Epithelial cell of proximal tubule (primary cell): Measurements from ENCODE around the gene DPP10. TPM values are rescaled to one million over a fixed set of nuclear protein-coding genes. Genes with fewer than 3 reads are reported as not detected.

Experiments used
- DNase-seq: peaks from one replicate; pipeline ENCODE4 v3.0.0-alpha.2; 2011; ENCODE audit warnings: low read depth
- H3K4me3 ChIP-seq: 2 replicates; pipeline ENCODE4 v1.5.1; 2011; ENCODE audit warnings: low read depth, mild to moderate bottlenecking, low read length
- total RNA-seq: library from RNA; depleted of rRNA; stranded (reverse); fragments of >200 nt; gene quantifications from 2 replicates; pipeline ENCODE4 v1.2.3, GENCODE V29; 2015
- TF ChIP-seq, protein P1 (sequence below): conservative IDR thresholded peaks from 2 replicates; pipeline ENCODE4 v1.5.1; 2012; ENCODE audit warnings: low read depth, mild to moderate bottlenecking, low read length

Gene DPP10
- total RNA-seq, 1 donor from 2014 or later, result 0.06 TPM

DNA sequence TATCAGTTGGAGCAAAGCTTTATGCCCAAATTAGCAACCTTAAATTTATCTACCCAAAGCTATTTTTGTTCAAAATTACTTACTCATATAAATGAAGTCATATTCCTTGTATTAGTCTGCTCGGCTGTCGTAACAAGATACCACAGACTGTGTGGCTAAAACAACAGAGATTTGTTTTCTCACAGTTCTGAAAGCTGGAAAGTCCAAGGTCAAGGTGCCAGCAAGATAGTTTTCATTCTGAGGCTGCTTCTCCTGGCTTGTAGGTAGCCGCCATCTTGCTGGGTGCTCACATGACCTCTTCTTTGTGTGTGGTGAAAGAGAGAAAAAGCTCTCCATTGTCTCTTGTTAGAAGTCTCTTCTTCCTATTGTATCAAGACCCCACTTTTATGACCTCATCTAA, 15.7 kb upstream of the DPP10 start:
- no peak overlapping the region for H3K4me3 ChIP-seq
- DNase-seq, result no peak
- TF ChIP-seq, protein P1, sequence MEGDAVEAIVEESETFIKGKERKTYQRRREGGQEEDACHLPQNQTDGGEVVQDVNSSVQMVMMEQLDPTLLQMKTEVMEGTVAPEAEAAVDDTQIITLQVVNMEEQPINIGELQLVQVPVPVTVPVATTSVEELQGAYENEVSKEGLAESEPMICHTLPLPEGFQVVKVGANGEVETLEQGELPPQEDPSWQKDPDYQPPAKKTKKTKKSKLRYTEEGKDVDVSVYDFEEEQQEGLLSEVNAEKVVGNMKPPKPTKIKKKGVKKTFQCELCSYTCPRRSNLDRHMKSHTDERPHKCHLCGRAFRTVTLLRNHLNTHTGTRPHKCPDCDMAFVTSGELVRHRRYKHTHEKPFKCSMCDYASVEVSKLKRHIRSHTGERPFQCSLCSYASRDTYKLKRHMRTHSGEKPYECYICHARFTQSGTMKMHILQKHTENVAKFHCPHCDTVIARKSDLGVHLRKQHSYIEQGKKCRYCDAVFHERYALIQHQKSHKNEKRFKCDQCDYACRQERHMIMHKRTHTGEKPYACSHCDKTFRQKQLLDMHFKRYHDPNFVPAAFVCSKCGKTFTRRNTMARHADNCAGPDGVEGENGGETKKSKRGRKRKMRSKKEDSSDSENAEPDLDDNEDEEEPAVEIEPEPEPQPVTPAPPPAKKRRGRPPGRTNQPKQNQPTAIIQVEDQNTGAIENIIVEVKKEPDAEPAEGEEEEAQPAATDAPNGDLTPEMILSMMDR, result no peak

DNA sequence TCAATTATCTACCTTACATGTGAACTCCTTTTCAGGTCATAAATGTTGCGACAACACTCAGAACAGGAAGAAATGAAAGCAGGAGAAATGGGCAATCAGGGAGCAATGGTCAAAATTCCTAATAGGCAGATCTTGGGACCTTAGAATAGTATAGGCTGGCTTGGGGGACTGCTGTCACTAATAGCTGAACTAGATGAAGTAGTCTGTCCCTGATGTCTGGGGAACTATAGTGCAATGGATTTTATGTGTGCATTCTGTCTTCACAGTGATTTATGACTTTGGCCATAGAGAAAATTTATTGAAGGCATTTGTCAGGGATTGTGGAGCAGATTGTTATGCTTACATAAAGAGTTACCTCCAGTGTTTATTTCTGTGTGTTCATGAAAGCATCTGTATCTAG, 6.1 kb upstream of the DPP10 start:
- no peak overlapping the region for H3K4me3 ChIP-seq
- TF ChIP-seq, protein P1, result no peak
- DNase-seq, result no peak

DNA sequence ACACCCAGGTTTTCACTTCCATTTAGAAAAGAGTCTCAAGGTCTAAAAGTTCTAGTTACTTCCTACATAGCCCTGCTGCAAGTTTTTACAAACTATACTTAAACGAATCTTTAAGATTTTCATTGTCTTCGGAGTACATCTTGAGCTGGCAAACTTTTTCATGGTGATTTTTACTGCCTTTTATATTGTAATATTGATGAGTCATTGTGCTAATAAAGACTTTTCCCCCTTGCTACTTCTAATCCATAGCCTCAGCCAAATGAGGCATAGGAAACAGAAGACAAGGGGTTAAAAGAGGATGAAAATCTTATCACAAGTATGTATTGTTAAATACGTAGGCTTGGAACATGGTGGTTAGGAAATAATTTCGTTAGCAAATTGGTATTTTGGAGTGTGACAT, 4.1 kb downstream of the DPP10 start:
- TF ChIP-seq, protein P1, result no peak
- no peak overlapping the region for H3K4me3 ChIP-seq
- DNase-seq, result no peak

DNA sequence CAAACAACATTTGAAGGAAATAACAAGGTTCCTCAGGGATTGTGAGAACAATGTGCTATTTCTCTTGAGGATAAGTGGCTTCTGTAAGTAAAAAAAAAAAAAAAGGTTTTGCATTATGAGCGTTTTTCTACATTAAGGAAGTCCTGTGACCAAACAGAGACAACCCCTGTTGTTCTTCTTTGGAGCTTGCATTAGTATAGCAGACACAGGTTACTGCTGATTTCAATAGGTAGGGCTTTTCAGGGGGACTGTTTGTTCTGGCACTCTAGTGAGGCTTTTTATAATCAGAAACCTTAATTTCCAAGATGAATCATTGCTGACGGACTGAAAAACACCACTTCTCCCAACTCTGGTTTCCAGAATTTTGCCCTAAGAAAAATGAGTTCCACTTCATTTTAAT, 8.2 kb downstream of the DPP10 start:
- TF ChIP-seq, protein P1, result no peak
- no peak overlapping the region for H3K4me3 ChIP-seq
- no peak for DNase-seq

DNA sequence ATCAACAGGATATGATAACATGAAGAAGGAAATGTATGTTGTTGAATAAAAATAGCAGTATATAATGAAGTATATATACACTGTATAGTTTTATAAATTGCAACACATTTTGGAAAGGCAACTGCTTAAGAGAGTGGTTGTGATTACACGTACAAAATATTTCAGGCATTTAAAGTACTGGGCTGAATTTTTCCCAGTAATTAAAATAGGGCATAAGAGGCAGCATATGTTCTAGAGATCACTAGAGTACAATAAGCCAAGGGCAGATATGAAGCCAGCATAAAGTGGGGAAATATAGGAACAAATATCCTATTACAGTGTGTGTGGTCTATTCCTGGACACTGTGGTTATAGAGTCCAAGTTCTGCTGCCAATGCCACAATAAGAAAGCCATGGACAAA, 14.1 kb downstream of the DPP10 start:
- TF ChIP-seq, protein P1, result no peak
- no peak overlapping the region for H3K4me3 ChIP-seq
- no peak for DNase-seq

DNA sequence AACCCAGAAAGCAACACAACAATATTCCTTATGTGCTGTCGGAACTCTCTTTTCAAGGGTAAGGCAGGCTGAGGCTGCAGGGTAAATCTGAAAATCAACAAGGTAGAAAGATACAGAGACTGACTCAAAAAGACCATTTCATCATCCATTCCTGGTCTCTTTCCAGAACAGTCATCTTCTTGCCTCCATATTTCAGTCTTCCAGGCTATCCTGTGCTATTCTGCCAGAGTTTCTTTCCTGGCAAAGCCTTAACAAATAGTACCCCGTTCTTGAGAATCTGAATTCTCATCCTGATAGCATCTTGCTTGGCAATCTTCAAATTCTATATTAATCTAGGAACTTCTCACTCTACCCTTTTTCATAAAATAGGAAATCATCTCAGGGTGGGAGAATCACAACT, 15.5 kb downstream of the DPP10 start:
- no peak for DNase-seq
- no peak overlapping the region for H3K4me3 ChIP-seq
- TF ChIP-seq, protein P1, result no peak

DNA sequence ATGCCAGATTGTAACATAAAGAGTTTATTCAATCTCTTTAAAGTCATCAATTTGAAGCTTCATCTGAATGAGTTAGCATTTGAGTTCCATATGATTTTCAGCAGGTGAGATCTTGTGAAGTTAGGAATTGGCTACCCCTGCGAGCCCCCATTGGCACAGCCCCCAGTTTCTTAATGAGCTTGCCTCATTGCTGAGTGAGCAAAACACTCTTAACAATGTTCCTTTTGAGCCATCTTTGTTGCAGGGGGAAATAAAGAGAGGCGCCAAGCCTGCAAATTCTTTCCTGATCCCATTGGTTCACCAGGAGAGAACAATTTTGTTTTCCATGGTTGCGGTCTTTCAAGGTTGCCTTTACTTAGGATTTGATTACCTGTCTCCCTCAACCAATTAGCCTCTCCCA, 18.7 kb downstream of the DPP10 start:
- no peak overlapping the region for H3K4me3 ChIP-seq
- TF ChIP-seq, protein P1, result no peak
- DNase-seq, result no peak
